H1 (cell line): ENCODE results near the gene NUDT3. TPM values are rescaled to one million over a fixed set of nuclear protein-coding genes. Genes with fewer than 3 reads are reported as not detected.

Source experiments
- CTCF ChIA-PET: fragments of 300-600 bp; sonication (Branson Sonifier 250); formaldehyde crosslinking; loops from one replicate; lab custom pipeline; 2021; ENCODE audit not compliant: partially characterized antibody; lab: Charles Lee
- POLR2A ChIA-PET: fragments of 300-600 bp; sonication (Branson Sonifier 250); formaldehyde crosslinking; loops from one replicate; lab custom pipeline; 2021; ENCODE audit warnings: inconsistent platforms; ENCODE audit not compliant: partially characterized antibody; lab: Charles Lee
- DNase-seq, 2 experiments: peaks; one replicate each; pipeline versions ENCODE4 v3.0.0 to v3.0.0-alpha.2; 2010 to 2022; ENCODE audit warnings: low spot score in 2 of 2, low read depth in 1 of 2, mixed read lengths in 1 of 2
- FAIRE-seq: peaks from 2 replicates; lab custom pipeline; 2011; peaks lifted over from hg19 to GRCh38; lab: Jason Lieb, UNC
- H2AFZ ChIP-seq: 2 replicates; pipeline ENCODE4 v1.8.1; 2012; ENCODE audit warnings: low read length, inconsistent platforms
- H2AK5ac ChIP-seq: 2 replicates; pipeline ENCODE4 v1.6.1; 2013; ENCODE audit warnings: low read depth, low read length
- H2BK120ac ChIP-seq: replicated peaks from 2 replicates; pipeline ENCODE3; 2013; ENCODE audit warnings: low read depth, low read length, inconsistent platforms
- H2BK12ac ChIP-seq: 2 replicates; pipeline ENCODE4 v1.6.1; 2013; ENCODE audit warnings: low read depth, low read length
- H2BK15ac ChIP-seq: 2 replicates; pipeline ENCODE4 v1.6.1; 2013; ENCODE audit warnings: low read length
- H2BK20ac ChIP-seq: 2 replicates; pipeline ENCODE4 v1.6.1; 2013; ENCODE audit warnings: low read length
- H2BK5ac ChIP-seq: 2 replicates; pipeline ENCODE4 v1.6.1; 2013; ENCODE audit warnings: low read depth, low read length
- H3K14ac ChIP-seq: 2 replicates; pipeline ENCODE4 v1.6.1; 2013; ENCODE audit warnings: inconsistent platforms; ENCODE audit not compliant: insufficient read length
- H3K18ac ChIP-seq: 2 replicates; pipeline ENCODE4 v1.6.1; 2013; ENCODE audit warnings: low read length; ENCODE audit errors: extremely low read depth
- H3K23ac ChIP-seq: 2 replicates; pipeline ENCODE4 v1.6.1; 2013; ENCODE audit warnings: inconsistent platforms; ENCODE audit not compliant: insufficient read length
- H3K23me2 ChIP-seq: 2 replicates; pipeline ENCODE4 v1.6.1; 2013; ENCODE audit warnings: low read depth, low read length
- H3K27ac ChIP-seq: 2 replicates; pipeline ENCODE4 v1.6.1; 2011; ENCODE audit warnings: low read depth, low read length, inconsistent platforms
- H3K27me3 ChIP-seq, 4 experiments: replicated peaks in 1 of 4; 1 replicate in 1 of 4; 2 replicates in 3 of 4; pipeline versions ENCODE4 v1.6.1 to v1.8.1; 2011 to 2013; ENCODE audit warnings: low read length in 3 of 4, mild to moderate bottlenecking in 3 of 4, inconsistent platforms in 2 of 4, mixed read lengths in 2 of 4, moderate library complexity in 1 of 4; ENCODE audit not compliant: control insufficient read depth in 3 of 4, insufficient read depth in 3 of 4; ENCODE audit errors: extremely low read depth in 1 of 4
- H3K36me3 ChIP-seq, 4 experiments: 2 replicates each; pipeline versions ENCODE4 v1.6.1 to v1.8.1; 2011 to 2013; ENCODE audit warnings: mild to moderate bottlenecking in 4 of 4, low read length in 3 of 4, moderate library complexity in 2 of 4, control low read depth in 1 of 4, inconsistent platforms in 1 of 4; ENCODE audit not compliant: insufficient read depth in 4 of 4, control insufficient read depth in 2 of 4
- H3K4ac ChIP-seq: replicated peaks from 2 replicates; pipeline ENCODE3; 2013; ENCODE audit warnings: low read length, low read depth, mixed read lengths, inconsistent platforms; ENCODE audit not compliant: insufficient read length
- H3K4me1 ChIP-seq, 4 experiments: replicated peaks in 1 of 4; 1 replicate in 1 of 4; 2 replicates in 3 of 4; pipeline versions ENCODE4 v1.6.1 to v1.8.1; 2011 to 2013; ENCODE audit warnings: low read length in 3 of 4, inconsistent platforms in 2 of 4, mixed read lengths in 1 of 4; ENCODE audit not compliant: insufficient read depth in 4 of 4, control insufficient read depth in 3 of 4
- H3K4me2 ChIP-seq, 2 experiments: 2 replicates each; pipeline versions ENCODE4 v1.6.1 to v1.8.1; 2011 to 2013; ENCODE audit warnings: low read depth in 2 of 2, low read length in 2 of 2, control low read depth in 1 of 2, inconsistent platforms in 1 of 2, mild to moderate bottlenecking in 1 of 2; ENCODE audit not compliant: insufficient read depth in 1 of 2
- H3K4me3 ChIP-seq, 4 experiments: fragments of 200-600, 300-600 bp in 1 of 4; sonication (generic), shearing (Covaris generic), sonication (Bioruptor Twin) in 1 of 4; 2 replicates each; pipeline versions ENCODE4 v1.5.1 to v1.8.1; 2011 to 2016; ENCODE audit warnings: low read length in 4 of 4, low read depth in 3 of 4, control low read depth in 2 of 4, inconsistent platforms in 2 of 4, mild to moderate bottlenecking in 2 of 4, mixed read lengths in 1 of 4, moderate library complexity in 1 of 4; ENCODE audit not compliant: insufficient read depth in 2 of 4; ENCODE audit errors: extremely low read depth in 1 of 4
- H3K56ac ChIP-seq: replicated peaks from 2 replicates; pipeline ENCODE3; 2013; ENCODE audit warnings: low read depth, mild to moderate bottlenecking, mixed read lengths, low read length, inconsistent platforms; ENCODE audit not compliant: insufficient read length
- H3K79me1 ChIP-seq: 2 replicates; pipeline ENCODE4 v1.6.1; 2013; ENCODE audit warnings: low read depth, low read length, control low read depth
- H3K79me2 ChIP-seq, 2 experiments: 2 replicates each; pipeline versions ENCODE4 v1.6.1 to v1.8.1; 2012 to 2013; ENCODE audit warnings: low read length in 2 of 2, mild to moderate bottlenecking in 2 of 2, inconsistent platforms in 1 of 2; ENCODE audit not compliant: insufficient read depth in 2 of 2, control insufficient read depth in 1 of 2
- H3K9ac ChIP-seq, 4 experiments: replicated peaks in 1 of 4; 1 replicate in 1 of 4; 2 replicates in 3 of 4; pipeline versions ENCODE4 v1.6.1 to v1.8.1; 2011 to 2013; ENCODE audit warnings: low read depth in 3 of 4, low read length in 3 of 4, control low read depth in 2 of 4, mild to moderate bottlenecking in 2 of 4, moderate library complexity in 2 of 4, inconsistent platforms in 1 of 4; ENCODE audit errors: extremely low read depth in 1 of 4
- H3K9me3 ChIP-seq, 2 experiments: 2 replicates each; pipeline versions ENCODE4 v1.6.1 to v1.8.1; 2012 to 2013; ENCODE audit warnings: mild to moderate bottlenecking in 2 of 2, moderate library complexity in 2 of 2, control low read depth in 1 of 2, inconsistent platforms in 1 of 2, low read depth in 1 of 2, low read length in 1 of 2, mixed read lengths in 1 of 2; ENCODE audit not compliant: insufficient read depth in 2 of 2
- H4K20me1 ChIP-seq, 2 experiments: replicated peaks in 1 of 2; 2 replicates each; pipeline versions ENCODE3 to v1.8.1; 2011 to 2013; ENCODE audit warnings: inconsistent platforms in 2 of 2, low read length in 2 of 2, mild to moderate bottlenecking in 1 of 2; ENCODE audit not compliant: insufficient read depth in 2 of 2, control insufficient read depth in 1 of 2
- H4K5ac ChIP-seq: 2 replicates; pipeline ENCODE4 v1.6.1; 2013; ENCODE audit warnings: low read length, low read depth, mixed read lengths, inconsistent platforms; ENCODE audit not compliant: insufficient read length
- H4K8ac ChIP-seq: 2 replicates; pipeline ENCODE4 v1.8.0; 2013; ENCODE audit warnings: mild to moderate bottlenecking, moderate library complexity, low read length, inconsistent platforms; ENCODE audit not compliant: insufficient read depth; ENCODE audit errors: extremely low read depth
- H4K91ac ChIP-seq: replicated peaks from 2 replicates; pipeline ENCODE3; 2013; ENCODE audit warnings: low read length, mixed read lengths, inconsistent platforms; ENCODE audit not compliant: insufficient read length
- RBBP5 ChIP-seq: IDR thresholded peaks from 2 replicates; pipeline ENCODE4 v1.7.1; 2012; ENCODE audit warnings: low read depth, mild to moderate bottlenecking, inconsistent platforms, low read length, moderate library complexity, borderline replicate concordance
- TBP ChIP-seq: IDR thresholded peaks from 2 replicates; pipeline ENCODE4 v1.6.1; 2011; ENCODE audit warnings: low read depth, low read length, improper control_type of control experiment
- WGBS, 2 experiments: shearing (Covaris generic) in 1 of 2; methylation state at CpG; one replicate each; pipeline versions ENCODE4 v1.1.6 to v1.1.7; 2013 to 2015; ENCODE audit warnings: low lambda C conversion rate in 2 of 2, mixed read lengths in 2 of 2, inconsistent platforms in 1 of 2, low coverage in 1 of 2, missing lambda C conversion rate in 1 of 2; ENCODE audit not compliant: insufficient replicate concordance in 2 of 2, insufficient coverage in 1 of 2, insufficient read length in 1 of 2; ENCODE audit errors: extremely low coverage in 1 of 2, missing lambda C conversion rate in 1 of 2; 5-methylcytosine and 5-hydroxymethylcytosine counted together
- polyA plus RNA-seq, 7 experiments: library from polyadenylated mRNA; depleted of rRNA in 3 of 7; stranded (reverse) in 5 of 7; unstranded in 2 of 7; fragments of >200 nt in 5 of 7; fragments of 200-250 nt in 2 of 7; gene quantifications; 1 replicate in 5 of 7; 2 replicates in 1 of 7; 4 replicates in 1 of 7; pipeline versions ENCODE4 v1.2.1 to v1.2.3, GENCODE V29; 2011 to 2013; ENCODE audit warnings: missing spikeins in 2 of 7, mixed read lengths in 2 of 7
- total RNA-seq: library from RNA; stranded (reverse); fragmentation: NEBNext Ultra II Directional; extraction: Animal tissue kit (Norgen Biotek cat#: 25700); gene quantifications from 2 replicates; pipeline ENCODE4 v1.2.1, GENCODE V29; 2021

Gene NUDT3
- total and polyA plus RNA-seq, 2 of the 8 experiments (the other 6 are each of a cell fraction or from before 2014, with no cell fraction given) = 14.1 to 36.9 TPM

GRCh38 chr6:34302929-34303328, 89.5 kb downstream of the NUDT3 start:
- Histone ChIP-seq H3K9me3 (no peaks in the 10 kb centered on the region), H3K79me1 (no peaks in the 10 kb centered on the region)
- POLR2A ChIA-PET = interaction anchor here (1.4 kb wide), 1 partner anchor 19 kb away, joined by 3 read pairs; no protein-coding TSS in a partner anchor

More at GRCh38 chr6:34302929-34303328, 89.5 kb downstream of the NUDT3 start:
- H3K4me1 ChIP-seq = no peaks in the 10 kb centered on the region
- H3K4me2 ChIP-seq = no peak overlapping the region
- no peaks in the 10 kb centered on the region for H3K36me3 ChIP-seq
- H3K9ac ChIP-seq = no peak overlapping the region
- H3K18ac ChIP-seq = no peak overlapping the region
- no peak overlapping the region for H2BK120ac ChIP-seq
- H3K14ac ChIP-seq = no peak overlapping the region
- no peak overlapping the region for H2BK12ac ChIP-seq
- H3K27ac ChIP-seq = no peak overlapping the region
- H4K20me1 ChIP-seq = no peaks in the 10 kb centered on the region
- no peaks in the 10 kb centered on the region for H3K23me2 ChIP-seq
- no peak overlapping the region for H3K4me3 ChIP-seq
- TF ChIP-seq RBBP5 (no peak), TBP (no peak)
- H2AK5ac ChIP-seq = no peak overlapping the region
- DNase-seq = no peak
- no peak overlapping the region for H4K8ac ChIP-seq
- H2BK5ac ChIP-seq = no peak overlapping the region
- H2AFZ ChIP-seq = no peak overlapping the region
- no peak overlapping the region for H2BK20ac ChIP-seq
- H3K23ac ChIP-seq = no peak overlapping the region
- H3K27me3 ChIP-seq = no peaks in the 10 kb centered on the region
- H4K91ac ChIP-seq = no peak overlapping the region
- H4K5ac ChIP-seq = no peak overlapping the region
- no peak overlapping the region for H2BK15ac ChIP-seq
- no peak for FAIRE-seq
- 90% methylated on average over 4 of the region's 4 CpGs; no CpG with 5 or more reads in 1 of the 2 experiments for WGBS, 2 experiments
- H3K56ac ChIP-seq = no peak overlapping the region
- CTCF ChIA-PET = interaction anchor here (1.2 kb wide), 1 partner anchor 14 kb away, joined by 3 read pairs; no protein-coding TSS in a partner anchor
- H3K79me2 ChIP-seq = 0 out of 4 replicates have a peak, but pooled peaks cover 0 to 2% of the 10 kb centered on the region in 2 experiments
- H3K4ac ChIP-seq = no peak overlapping the region
